ENCODE results near the gene RAP1GAP2. TPM values are rescaled to one million over a fixed set of nuclear protein-coding genes. Genes with fewer than 3 reads are reported as not detected.

Gene RAP1GAP2
- total and polyA plus RNA-seq, 11 donors = 13.5 to 44.1 (median 34.3) TPM

- intact Hi-C loops (cut with DNase I) = no loop called here
- Histone ChIP-seq H3K4me1 (no peaks in the 10 kb centered on the region), H3K27me3 (peaks cover 0 to 31% (median 4%) of the 10 kb centered on the region in 9 donors), H3K27ac (no peak overlapping the region), H3K4me3 (no peak overlapping the region), H3K9me3 (no peaks in the 10 kb centered on the region), H3K36me3 (no peaks in the 10 kb centered on the region)
- no peak for ATAC-seq
- DNase-seq = no peak
- 60 to 68% (median 63%) methylated on average over 11 to 12 of the region's 12 CpGs for WGBS, 4 donors
- TF ChIP-seq POLR2A (IDR thresholded peaks at IDR 0.05) (no peak), CTCF (IDR thresholded peaks at IDR 0.05) (no peak)
Observed at GRCh38 chr17:2770129-2770528, 26.1 kb upstream of the RAP1GAP2 start.

- peaks cover 18 to 56% (median 26%) of the 10 kb centered on the region in 9 donors for H3K27me3 ChIP-seq
- intact Hi-C loops (cut with DNase I) = no loop called here
- WGBS, 4 donors = 67 to 78% (median 72%) methylated on average over 6 of the region's 6 CpGs
Observed at GRCh38 chr17:2775206-2775605, 21.0 kb upstream of the RAP1GAP2 start.

GRCh38 chr17:2776589-2777241 lies 19.5 kb upstream of the RAP1GAP2 start:
- Histone ChIP-seq H3K27ac (no peak overlapping the region), H3K4me3 (peak overlapping the region in 7 of 12 donors; percentile 15 to 42 (median 25)), H3K36me3 (no peaks in the 10 kb centered on the region), H3K9me3 (no peaks in the 10 kb centered on the region), H3K27me3 (peaks cover 18 to 56% (median 26%) of the 10 kb centered on the region in 9 donors), H3K4me1 (peaks cover 0 to 15% (median 0%) of the 10 kb centered on the region in 12 donors)
- peak in 1 of 4 donors; percentile 13 for ATAC-seq
- DNase-seq = no peak
- intact Hi-C loops (cut with DNase I) = no loop called here
- TF ChIP-seq CTCF (IDR thresholded peaks at IDR 0.05) (no peak), POLR2A (IDR thresholded peaks at IDR 0.05) (no peak)
- 1 to 2% (median 1%) methylated on average over 37 to 80 of the region's 80 CpGs for WGBS, 4 donors

More at GRCh38 chr17:2775206-2775605, 21.0 kb upstream of the RAP1GAP2 start:
- Histone ChIP-seq H3K36me3 (no peaks in the 10 kb centered on the region), H3K4me3 (no peak overlapping the region), H3K9me3 (no peaks in the 10 kb centered on the region), H3K4me1 (peaks cover 0 to 15% (median 0%) of the 10 kb centered on the region in 12 donors), H3K27ac (no peak overlapping the region)
- ATAC-seq (no peak), DNase-seq (no peak)
- no peak for TF ChIP-seq POLR2A (IDR thresholded peaks at IDR 0.05)
- no peak for TF ChIP-seq CTCF (IDR thresholded peaks at IDR 0.05)

GRCh38 chr17:2777242-2777867 lies 18.9 kb upstream of the RAP1GAP2 start:
- intact Hi-C loops (cut with DNase I) = no loop called here
- H3K9me3 ChIP-seq = no peaks in the 10 kb centered on the region
- DNase-seq (no peak), ATAC-seq (no peak)
- H3K4me3 ChIP-seq = peak overlapping the region in 3 of 12 donors; percentile 21 to 42 (median 34)
- no peak overlapping the region for H3K27ac ChIP-seq
- H3K4me1 ChIP-seq = peaks cover 0 to 15% (median 0%) of the 10 kb centered on the region in 12 donors
- peaks cover 18 to 56% (median 26%) of the 10 kb centered on the region in 9 donors for H3K27me3 ChIP-seq
- H3K36me3 ChIP-seq = no peaks in the 10 kb centered on the region
- TF ChIP-seq CTCF (IDR thresholded peaks at IDR 0.05) (no peak), POLR2A (IDR thresholded peaks at IDR 0.05) (no peak)
- WGBS, 4 donors = 26 to 31% (median 29%) methylated on average over 8 to 11 of the region's 11 CpGs

Measured in heart left ventricle (tissue), 16 donors.